Activated CD8-positive, alpha-beta memory T cell treated with anti-CD3 and anti-CD28 coated beads, Interleukin-2, amount 10 ng/mL, durations not matched to agents 7 days and 5 days (primary cell): ENCODE measurements around the gene CCDC86. TPM values are rescaled to one million over a fixed set of nuclear protein-coding genes. Genes with fewer than 3 reads are reported as not detected.
A peak's percentile ranks its signal among the peaks of the same experiment; 100 is the strongest.

Source experiments
- ATAC-seq: fragments of 150-1000 bp; cut with Tn5 transposase; one replicate; pipeline ENCODE4 v1.10.0; 2021; ENCODE audit warnings: moderate library complexity
- CTCF ChIA-PET: fragments of 350-600 bp; sonication (Branson Sonifier 250); formaldehyde crosslinking; loops from one replicate; lab custom pipeline; 2021; ENCODE audit warnings: antibody characterized with exemption; lab: Charles Lee
- DNase-seq: peaks from one replicate; pipeline ENCODE4 v3.0.0-alpha.2; 2020
- H3K27ac Mint-ChIP-seq: one replicate; pipeline ENCODE4 v1.8.0; 2021; ENCODE audit warnings: mild to moderate bottlenecking, mixed read lengths
- H3K27me3 Mint-ChIP-seq: one replicate; pipeline ENCODE4 v1.8.0; 2021; ENCODE audit warnings: mixed read lengths
- H3K36me3 Mint-ChIP-seq: one replicate; pipeline ENCODE4 v1.8.0; 2021; ENCODE audit warnings: mild to moderate bottlenecking, mixed read lengths
- H3K4me1 Mint-ChIP-seq: one replicate; pipeline ENCODE4 v1.8.0; 2021; ENCODE audit warnings: mixed read lengths
- H3K4me3 Mint-ChIP-seq: one replicate; pipeline ENCODE4 v1.8.0; 2021; ENCODE audit warnings: mild to moderate bottlenecking, moderate library complexity, mixed read lengths
- H3K9me3 Mint-ChIP-seq: one replicate; pipeline ENCODE4 v1.8.0; 2022; ENCODE audit warnings: low read depth, mixed read lengths
- total RNA-seq, 2 experiments: library from RNA; stranded (reverse); gene quantifications; one replicate each; pipeline ENCODE4 v1.2.3, GENCODE V29; 2021

Gene CCDC86
- total RNA-seq, 2 experiments from 2014 or later, result 26.5 to 40.8 TPM

- H3K4me1 Mint-ChIP-seq, result peaks cover 45% of the 10 kb centered on the region
- H3K4me3 Mint-ChIP-seq, result no peak overlapping the region
- H3K27ac Mint-ChIP-seq, result peak overlapping the region; percentile 5
- no peaks in the 10 kb centered on the region for H3K9me3 Mint-ChIP-seq
- DNase-seq (no peak), ATAC-seq (no peak)
- H3K36me3 Mint-ChIP-seq, result no peaks in the 10 kb centered on the region
- CTCF ChIA-PET, result interaction anchor here (1.3 to 1.7 kb wide), 2 partner anchors 10 to 28 kb away, joined by 4 to 9 read pairs; no protein-coding TSS in a partner anchor
- H3K27me3 Mint-ChIP-seq, result peaks cover 5% of the 10 kb centered on the region
These were observed 17.8 kb downstream of the CCDC86 start for GRCh38 chr11:60859616-60860250.

GRCh38 chr11:60860943-60861342 is 19.0 kb downstream of the CCDC86 start:
- no peak for DNase-seq
- no peak overlapping the region for H3K4me3 Mint-ChIP-seq
- no peaks in the 10 kb centered on the region for H3K9me3 Mint-ChIP-seq
- peaks cover 49% of the 10 kb centered on the region for H3K4me1 Mint-ChIP-seq
- no peak for ATAC-seq
- peaks cover 2% of the 10 kb centered on the region for H3K27me3 Mint-ChIP-seq
- H3K36me3 Mint-ChIP-seq, result no peaks in the 10 kb centered on the region
- H3K27ac Mint-ChIP-seq, result no peak overlapping the region
- CTCF ChIA-PET, result interaction anchor here (1.3 to 1.7 kb wide), 3 partner anchors 8 to 27 kb away, joined by 4 to 9 read pairs (median 7); no protein-coding TSS in a partner anchor

GRCh38 chr11:60862171-60862570 is 20.3 kb downstream of the CCDC86 start:
- Mint-ChIP-seq H3K27me3 (no peaks in the 10 kb centered on the region), H3K4me1 (peaks cover 54% of the 10 kb centered on the region), H3K36me3 (no peaks in the 10 kb centered on the region), H3K27ac (no peak overlapping the region), H3K9me3 (no peaks in the 10 kb centered on the region), H3K4me3 (no peak overlapping the region)
- CTCF ChIA-PET, result interaction anchor here (1.0 kb wide), 1 partner anchor 9 kb away, joined by 4 read pairs; no protein-coding TSS in a partner anchor
- no peak for DNase-seq
- no peak for ATAC-seq

GRCh38 chr11:60863550-60864521 is 21.9 kb downstream of the CCDC86 start:
- H3K4me3 Mint-ChIP-seq, result no peak overlapping the region
- DNase-seq (no peak), ATAC-seq (no peak)
- CTCF ChIA-PET, result interaction anchor here (1.2 to 3.4 kb wide), 5 partner anchors 8 to 31 kb away, joined by 3 to 13 read pairs (median 3); partner anchors contain the start of gene PTGDR2
- H3K36me3 Mint-ChIP-seq, result no peaks in the 10 kb centered on the region
- no peaks in the 10 kb centered on the region for H3K27me3 Mint-ChIP-seq
- no peaks in the 10 kb centered on the region for H3K9me3 Mint-ChIP-seq
- H3K4me1 Mint-ChIP-seq, result peaks cover 52% of the 10 kb centered on the region
- peak overlapping the region; percentile 9 for H3K27ac Mint-ChIP-seq

GRCh38 chr11:60864856-60865513 is 23.1 kb downstream of the CCDC86 start:
- ATAC-seq (peak; percentile 47), DNase-seq (no peak)
- Mint-ChIP-seq H3K9me3 (no peaks in the 10 kb centered on the region), H3K27me3 (no peaks in the 10 kb centered on the region), H3K36me3 (no peaks in the 10 kb centered on the region), H3K27ac (peak overlapping the region; percentile 69), H3K4me3 (no peak overlapping the region), H3K4me1 (peaks cover 55% of the 10 kb centered on the region)
- CTCF ChIA-PET, result interaction anchor here (0.9 to 3.4 kb wide), 5 partner anchors 9 to 37 kb away, joined by 3 to 13 read pairs (median 3); partner anchors contain the start of gene PTGDR2

- peak within 1 kb of the TSS; percentile 82 for H3K27ac Mint-ChIP-seq
- peak within 1 kb of the TSS; percentile 20 for H3K4me3 Mint-ChIP-seq
- no peaks in the 10 kb centered on the region for H3K9me3 Mint-ChIP-seq
- CTCF ChIA-PET, result interaction anchor here (0.9 to 8.0 kb wide), 7 partner anchors 11 to 36 kb away, joined by 3 to 67 read pairs (median 6); no protein-coding TSS in a partner anchor
- no peaks in the 10 kb centered on the region for H3K27me3 Mint-ChIP-seq
- ATAC-seq (no peak), DNase-seq (no peak)
- no peaks in the 10 kb centered on the region for H3K36me3 Mint-ChIP-seq
- H3K4me1 Mint-ChIP-seq, result peaks cover 76% of the 10 kb centered on the region
These were observed 25.3 kb downstream of the CCDC86 start, which contains the start of gene ZP1 for GRCh38 chr11:60866911-60867870. TSS of gene ZP1 (plus strand) at chr11:60867542. CDS start at chr11:60867562, 20 bp downstream.

- H3K9me3 Mint-ChIP-seq, result no peaks in the 10 kb centered on the region
- H3K27me3 Mint-ChIP-seq, result no peaks in the 10 kb centered on the region
- H3K4me1 Mint-ChIP-seq, result peaks cover 85% of the 10 kb centered on the region
- DNase-seq (peak; percentile 70), ATAC-seq (peak; percentile 26)
- H3K36me3 Mint-ChIP-seq, result no peaks in the 10 kb centered on the region
- CTCF ChIA-PET, result interaction anchor here (0.6 to 8.0 kb wide), 10 partner anchors 10 to 1596 kb away, joined by 3 to 67 read pairs (median 6); partner anchors contain the start of gene PRPF19
- peak overlapping the region; percentile 20 for H3K4me3 Mint-ChIP-seq
- peak overlapping the region; percentile 82 for H3K27ac Mint-ChIP-seq
These were observed 26.2 kb downstream of the CCDC86 start for GRCh38 chr11:60867871-60868681.

- ATAC-seq (peak; percentile 48), DNase-seq (peak; percentile 70)
- H3K27ac Mint-ChIP-seq, result peak overlapping the region; percentile 82
- H3K27me3 Mint-ChIP-seq, result no peaks in the 10 kb centered on the region
- H3K9me3 Mint-ChIP-seq, result no peaks in the 10 kb centered on the region
- H3K4me1 Mint-ChIP-seq, result peaks cover 91% of the 10 kb centered on the region
- no peaks in the 10 kb centered on the region for H3K36me3 Mint-ChIP-seq
- peak overlapping the region; percentile 20 for H3K4me3 Mint-ChIP-seq
- CTCF ChIA-PET, result interaction anchor here (1.0 to 8.0 kb wide), 9 partner anchors 9 to 38 kb away, joined by 3 to 67 read pairs (median 5); partner anchors contain the start of gene PRPF19
These were observed 27.0 kb downstream of the CCDC86 start for GRCh38 chr11:60868682-60869450.

GRCh38 chr11:60869451-60869825 is 27.5 kb downstream of the CCDC86 start:
- no peaks in the 10 kb centered on the region for H3K27me3 Mint-ChIP-seq
- H3K9me3 Mint-ChIP-seq, result no peaks in the 10 kb centered on the region
- peaks cover 90% of the 10 kb centered on the region for H3K4me1 Mint-ChIP-seq
- no peak overlapping the region for H3K4me3 Mint-ChIP-seq
- DNase-seq (no peak), ATAC-seq (no peak)
- CTCF ChIA-PET, result interaction anchor here (1.0 to 8.0 kb wide), 8 partner anchors 9 to 38 kb away, joined by 4 to 67 read pairs (median 8); no protein-coding TSS in a partner anchor
- no peaks in the 10 kb centered on the region for H3K36me3 Mint-ChIP-seq
- peak overlapping the region; percentile 80 for H3K27ac Mint-ChIP-seq

GRCh38 chr11:60870276-60870675 is 28.4 kb downstream of the CCDC86 start:
- Mint-ChIP-seq H3K9me3 (no peaks in the 10 kb centered on the region), H3K4me3 (no peak overlapping the region), H3K4me1 (peaks cover 83% of the 10 kb centered on the region), H3K27ac (peak overlapping the region; percentile 80), H3K36me3 (no peaks in the 10 kb centered on the region), H3K27me3 (no peaks in the 10 kb centered on the region)
- ATAC-seq (no peak), DNase-seq (no peak)
- CTCF ChIA-PET, result interaction anchor here (1.4 to 8.0 kb wide), 8 partner anchors 9 to 45 kb away, joined by 3 to 67 read pairs (median 9); no protein-coding TSS in a partner anchor
